Measurements from ENCODE around the gene KCNK2.

DNA sequence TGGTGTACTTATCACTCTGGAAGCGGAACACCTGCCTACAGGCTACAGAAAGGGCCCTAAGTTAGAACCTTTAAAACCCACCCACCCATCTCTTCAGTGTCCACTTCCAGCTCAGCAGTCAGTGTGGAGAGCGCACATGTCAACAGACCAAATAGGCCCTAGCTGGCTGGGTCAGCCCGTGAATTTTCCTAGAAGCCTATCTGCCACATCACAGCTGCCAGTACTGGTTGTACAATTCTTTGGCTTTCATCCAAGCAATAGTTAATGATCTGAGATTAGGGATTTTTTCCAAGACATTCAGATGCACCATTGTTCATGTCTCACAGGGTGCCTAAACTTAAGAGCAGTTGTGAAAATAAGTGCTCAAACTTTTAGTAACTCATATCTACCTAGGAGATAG lies 197.1 kb downstream of the KCNK2 start:
- no peak for TF ChIP-seq CTCF (IDR thresholded peaks at IDR 0.05; ENCODE audit: poor library complexity)
- TF ChIP-seq EZH2 (IDR thresholded peaks at IDR 0.05; ENCODE audit: borderline replicate concordance) = no peak

All from hepatocyte (in vitro differentiated cells).